ENCODE data around the gene RPL29.

Gene RPL29

DNA sequence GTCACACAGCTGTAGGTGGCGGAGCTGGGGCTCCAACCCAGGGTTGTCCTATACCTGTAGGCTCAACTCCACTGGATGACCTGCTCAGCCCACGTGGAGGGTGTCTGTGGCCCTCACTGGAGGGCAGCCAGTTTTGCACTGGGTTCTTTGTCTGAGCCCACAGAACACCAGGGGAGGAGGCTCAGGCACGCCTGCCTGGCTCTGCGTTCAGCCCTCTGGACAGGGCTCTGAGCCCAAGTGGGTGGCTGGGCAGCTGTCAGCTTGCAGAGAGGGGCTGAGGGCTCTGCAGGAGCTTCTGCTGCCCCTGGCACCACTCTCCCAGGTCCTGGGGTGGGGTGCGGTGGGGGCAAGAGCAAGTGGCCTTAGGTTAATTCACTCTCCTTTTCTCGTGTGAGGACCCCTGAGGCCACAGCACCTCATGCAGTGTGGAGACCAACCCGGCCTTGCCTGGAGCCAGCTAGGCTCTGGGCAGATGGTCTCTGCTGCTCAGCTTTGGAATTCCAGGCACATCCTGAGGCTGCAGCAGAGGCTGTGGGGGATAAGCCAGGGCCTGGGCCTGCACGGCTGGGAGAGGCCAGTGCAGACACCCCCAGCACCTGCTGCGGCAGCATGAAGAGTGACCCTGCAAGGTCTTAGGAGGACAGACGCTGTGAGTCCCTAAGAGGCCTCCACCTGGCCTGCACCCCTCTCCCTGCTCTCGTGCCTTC is 37.2 kb upstream of the RPL29 start:
- no peak for DNase-seq (ENCODE audit: low read depth)
- TF ChIP-seq, protein P1, sequence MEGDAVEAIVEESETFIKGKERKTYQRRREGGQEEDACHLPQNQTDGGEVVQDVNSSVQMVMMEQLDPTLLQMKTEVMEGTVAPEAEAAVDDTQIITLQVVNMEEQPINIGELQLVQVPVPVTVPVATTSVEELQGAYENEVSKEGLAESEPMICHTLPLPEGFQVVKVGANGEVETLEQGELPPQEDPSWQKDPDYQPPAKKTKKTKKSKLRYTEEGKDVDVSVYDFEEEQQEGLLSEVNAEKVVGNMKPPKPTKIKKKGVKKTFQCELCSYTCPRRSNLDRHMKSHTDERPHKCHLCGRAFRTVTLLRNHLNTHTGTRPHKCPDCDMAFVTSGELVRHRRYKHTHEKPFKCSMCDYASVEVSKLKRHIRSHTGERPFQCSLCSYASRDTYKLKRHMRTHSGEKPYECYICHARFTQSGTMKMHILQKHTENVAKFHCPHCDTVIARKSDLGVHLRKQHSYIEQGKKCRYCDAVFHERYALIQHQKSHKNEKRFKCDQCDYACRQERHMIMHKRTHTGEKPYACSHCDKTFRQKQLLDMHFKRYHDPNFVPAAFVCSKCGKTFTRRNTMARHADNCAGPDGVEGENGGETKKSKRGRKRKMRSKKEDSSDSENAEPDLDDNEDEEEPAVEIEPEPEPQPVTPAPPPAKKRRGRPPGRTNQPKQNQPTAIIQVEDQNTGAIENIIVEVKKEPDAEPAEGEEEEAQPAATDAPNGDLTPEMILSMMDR (IDR thresholded peaks at IDR 0.05; ENCODE audit: insufficient read depth, low read depth, low read length, missing control alignments) = no peak
- H3K4me3 ChIP-seq (ENCODE audit: low read depth, low read length) = no peak overlapping the region

DNA sequence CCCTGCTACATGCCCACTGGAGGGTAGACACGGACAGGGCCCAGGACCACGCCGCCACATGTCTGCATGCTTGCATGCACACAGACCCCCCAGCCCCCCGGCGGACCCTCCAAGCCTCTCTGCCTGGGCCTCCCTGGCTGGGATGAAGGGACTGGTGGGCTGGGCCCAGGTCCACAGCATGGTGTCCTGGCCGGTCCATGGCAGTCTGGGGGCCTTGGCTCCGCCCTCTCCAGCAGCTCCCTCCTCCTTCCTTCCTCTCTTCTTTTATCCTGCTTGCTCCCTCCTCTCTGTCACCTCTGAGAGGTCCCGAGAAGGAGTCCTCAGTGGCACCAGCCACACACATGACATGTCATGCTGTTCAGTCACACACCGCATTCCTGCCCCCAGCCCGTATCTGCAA is 36.2 kb upstream of the RPL29 start:
- no peak for DNase-seq (ENCODE audit: low read depth)
- H3K4me3 ChIP-seq (ENCODE audit: low read depth, low read length) = no peak overlapping the region
- TF ChIP-seq, protein P1 (IDR thresholded peaks at IDR 0.05; ENCODE audit: insufficient read depth, low read depth, low read length, missing control alignments) = no peak

DNA sequence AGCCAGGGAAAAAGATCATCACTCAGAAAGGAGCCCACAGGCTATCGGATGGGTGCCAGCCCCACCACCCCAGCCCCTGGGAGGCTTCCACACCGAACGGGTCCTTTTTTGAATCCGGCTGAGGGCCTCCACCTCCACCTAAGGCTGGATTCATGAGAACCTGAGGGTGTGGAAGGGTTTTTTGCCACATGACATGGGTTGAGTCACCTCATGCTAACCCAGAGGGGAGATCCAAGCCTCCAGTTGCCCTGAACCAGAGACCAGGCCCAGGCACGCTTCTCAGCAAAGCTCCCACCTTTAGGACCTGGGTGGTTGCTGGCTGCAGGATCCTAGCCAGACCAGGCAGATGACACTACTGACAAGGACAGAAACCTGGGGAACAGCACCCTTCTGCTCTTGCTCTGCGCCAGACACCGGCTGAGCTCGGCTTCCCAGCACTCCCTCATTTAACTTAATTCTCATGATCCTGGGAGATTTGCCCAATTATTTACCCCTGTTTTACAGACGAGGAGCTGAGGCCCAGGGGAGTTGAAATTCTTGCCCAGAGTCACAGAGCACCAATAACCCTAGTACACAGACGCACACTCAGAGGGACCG is 35.1 kb upstream of the RPL29 start:
- no peak for DNase-seq (ENCODE audit: low read depth)
- TF ChIP-seq, protein P1 (IDR thresholded peaks at IDR 0.05; ENCODE audit: insufficient read depth, low read depth, low read length, missing control alignments) = no peak
- H3K4me3 ChIP-seq (ENCODE audit: low read depth, low read length) = no peak overlapping the region

DNA sequence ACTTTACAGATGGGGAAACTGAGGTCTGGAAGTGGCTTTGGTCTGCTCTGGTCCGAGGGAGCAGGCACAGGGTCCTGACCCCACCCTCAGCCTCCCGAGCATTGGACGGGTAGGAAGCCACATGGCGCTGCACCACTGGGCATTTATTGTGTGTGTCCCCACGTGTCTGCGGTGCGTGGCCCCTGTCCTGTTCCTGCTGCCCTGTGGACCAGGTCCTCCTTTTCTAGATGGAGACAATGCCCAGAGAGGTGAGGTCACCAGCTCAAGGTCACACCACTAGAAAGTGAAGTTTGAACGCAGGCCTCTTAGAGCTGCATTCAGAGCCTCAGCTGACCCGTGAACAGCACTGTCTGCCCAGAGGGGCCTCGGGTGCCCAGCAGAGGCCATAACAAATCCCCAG is 33.8 kb upstream of the RPL29 start:
- TF ChIP-seq, protein P1 (IDR thresholded peaks at IDR 0.05; ENCODE audit: insufficient read depth, low read depth, low read length, missing control alignments) = no peak
- no peak for DNase-seq (ENCODE audit: low read depth)
- H3K4me3 ChIP-seq (ENCODE audit: low read depth, low read length) = no peak overlapping the region

DNA sequence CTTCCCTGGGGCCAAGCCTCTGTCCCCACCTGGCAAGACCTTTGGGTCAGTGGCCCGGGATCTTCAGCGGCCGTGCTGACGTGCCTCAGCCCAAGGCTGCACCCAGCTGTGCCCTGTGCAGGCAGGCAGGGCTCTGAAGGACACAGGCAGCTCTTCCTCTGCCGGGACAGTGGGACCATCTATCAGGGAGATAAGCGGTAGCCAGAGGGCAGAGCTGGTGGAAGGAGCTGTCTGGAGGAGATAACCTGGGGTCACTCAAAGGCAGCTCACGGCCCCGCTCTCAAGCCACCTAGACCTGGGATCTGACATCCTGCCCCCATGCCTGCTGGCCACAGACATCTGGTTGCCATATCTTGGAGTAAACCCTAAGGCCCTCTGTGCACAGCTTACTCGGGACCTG is 33.4 kb upstream of the RPL29 start:
- no peak for DNase-seq (ENCODE audit: low read depth)
- H3K4me3 ChIP-seq (ENCODE audit: low read depth, low read length) = no peak overlapping the region
- TF ChIP-seq, protein P1 (IDR thresholded peaks at IDR 0.05; ENCODE audit: insufficient read depth, low read depth, low read length, missing control alignments) = no peak

DNA sequence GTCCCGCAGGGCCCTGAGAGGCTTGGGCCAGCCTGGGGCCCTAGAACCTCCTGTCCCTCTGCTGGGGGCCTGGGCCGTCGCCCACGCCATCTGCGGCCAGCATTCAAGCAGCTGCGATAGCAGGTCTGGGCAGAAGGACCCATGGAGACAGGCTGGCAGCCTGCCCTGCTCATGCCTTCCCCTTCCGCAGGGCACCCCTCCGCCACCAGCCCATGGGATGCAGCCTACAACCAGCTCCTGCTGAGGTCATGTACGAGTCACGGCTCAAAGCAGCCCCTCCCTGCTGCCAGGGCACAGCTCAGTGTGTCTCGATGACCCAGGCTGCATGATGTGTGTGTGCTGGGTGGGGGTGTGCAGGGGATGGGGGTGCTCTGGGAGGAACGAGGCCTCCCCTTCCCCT is 32.9 kb upstream of the RPL29 start:
- TF ChIP-seq, protein P1 (IDR thresholded peaks at IDR 0.05; ENCODE audit: insufficient read depth, low read depth, low read length, missing control alignments) = no peak
- DNase-seq (ENCODE audit: low read depth) = no peak
- no peak overlapping the region for H3K4me3 ChIP-seq (ENCODE audit: low read depth, low read length)

DNA sequence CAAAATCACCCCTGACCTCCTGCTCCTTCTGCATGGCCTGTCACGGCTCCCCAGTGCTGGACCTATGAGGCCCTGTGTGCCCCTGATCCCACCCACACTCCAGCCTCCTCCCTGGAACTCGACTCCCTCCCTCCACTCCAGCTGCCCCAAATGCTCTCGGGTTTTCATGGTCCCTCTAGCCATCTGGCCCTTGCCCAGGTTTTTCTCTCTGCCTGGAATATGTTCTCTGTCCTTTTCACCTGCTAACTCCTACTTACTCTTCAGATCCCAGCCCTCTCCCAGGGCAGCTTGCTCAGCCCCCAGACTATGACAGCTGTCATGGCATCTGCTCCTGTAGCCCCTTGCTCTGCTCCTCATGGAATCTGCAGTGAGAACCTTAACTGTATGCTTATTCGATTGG is 30.3 kb upstream of the RPL29 start:
- H3K4me3 ChIP-seq (ENCODE audit: low read depth, low read length) = no peak overlapping the region
- no peak for DNase-seq (ENCODE audit: low read depth)
- TF ChIP-seq, protein P1 (IDR thresholded peaks at IDR 0.05; ENCODE audit: insufficient read depth, low read depth, low read length, missing control alignments) = no peak

All from GM12865 (cell line).